ENCODE measurements around the gene PHACTR2. TPM values are rescaled to one million over a fixed set of nuclear protein-coding genes. Genes with fewer than 3 reads are reported as not detected.

The PHACTR2 gene
- total RNA-seq, 1 experiment from 2014 or later: 27.6 TPM

GRCh38 chr6:143647191-143647590, 30.6 kb upstream of the PHACTR2 start:
- Histone ChIP-seq H3K79me2 (ENCODE audit: insufficient read depth, low read length) (no peaks in the 10 kb centered on the region), H3K36me3 (ENCODE audit: control insufficient read depth in 1 of 2, insufficient read depth in 2 of 2, low read length in 2 of 2) (no peaks in the 10 kb centered on the region), H3K27me3 (ENCODE audit: insufficient read depth, low read length) (no peaks in the 10 kb centered on the region), H3K27ac (ENCODE audit: low read depth, low read length) (no peak overlapping the region), H2AFZ (ENCODE audit: low read depth, low read length, poor library complexity, severe bottlenecking) (no peak overlapping the region), H3K9me2 (ENCODE audit: insufficient read depth) (no peaks in the 10 kb centered on the region), H3K4me1 (ENCODE audit: control insufficient read depth in 1 of 2, insufficient read depth in 2 of 2, low read length in 2 of 2) (no peaks in the 10 kb centered on the region), H3K4me3 (replicated peaks in 1 of 2; ENCODE audit: low read depth in 1 of 2, low read length in 2 of 2) (no peak overlapping the region), H3K4me2 (ENCODE audit: low read length) (no peak overlapping the region), H4K20me1 (ENCODE audit: insufficient read depth) (no peaks in the 10 kb centered on the region), H3K9me3 (ENCODE audit: control insufficient read depth in 1 of 2, insufficient read depth in 1 of 2, low read depth in 1 of 2, low read length in 2 of 2) (no peaks in the 10 kb centered on the region), H3K9ac (ENCODE audit: low read length) (no peak overlapping the region)
- CTCF ChIA-PET: no interaction called here
- DNase-seq (ENCODE audit: low read depth, low spot score) (no peak), ATAC-seq (no peak)
- RAD21 ChIA-PET (ENCODE audit: low non-redundant PET in 1 of 2, low total read pairs in 2 of 2, uncharacterized antibody in 2 of 2, unreplicated experiment in 2 of 2): no interaction called here
- intact Hi-C loops (cut with micrococcal nuclease): no loop called here
- POLR2A ChIA-PET: no interaction called here
- BruUV-seq (replicated peaks): no TSS peak
- TF ChIP-seq, protein P1, sequence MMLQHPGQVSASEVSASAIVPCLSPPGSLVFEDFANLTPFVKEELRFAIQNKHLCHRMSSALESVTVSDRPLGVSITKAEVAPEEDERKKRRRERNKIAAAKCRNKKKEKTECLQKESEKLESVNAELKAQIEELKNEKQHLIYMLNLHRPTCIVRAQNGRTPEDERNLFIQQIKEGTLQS (IDR thresholded peaks at IDR 0.05): no peak
- TF ChIP-seq EGR1 (IDR thresholded peaks at IDR 0.05; ENCODE audit: low read depth) (no peak), SP1 (IDR thresholded peaks at IDR 0.05; ENCODE audit: low read depth) (no peak), FOSL1 (IDR thresholded peaks at IDR 0.05; ENCODE audit: low read depth) (no peak), ZNF274 (IDR thresholded peaks at IDR 0.05; ENCODE audit: low read depth, low read length) (no peak), CBX3 (IDR thresholded peaks at IDR 0.05; ENCODE audit: low read depth) (no peak), ZFX (IDR thresholded peaks at IDR 0.05) (no peak), EZH2phosphoT487 (IDR thresholded peaks at IDR 0.05; ENCODE audit: borderline replicate concordance) (no peak), SRF (IDR thresholded peaks at IDR 0.05; ENCODE audit: low read depth) (no peak), JUND (IDR thresholded peaks at IDR 0.05) (no peak), SIN3A (IDR thresholded peaks at IDR 0.05; ENCODE audit: low read depth) (no peak), YY1 (IDR thresholded peaks at IDR 0.05; ENCODE audit: extremely low read depth, insufficient replicate concordance, low read depth, low read length) (no peak), ELF1 (IDR thresholded peaks at IDR 0.05; ENCODE audit: borderline replicate concordance, low read depth) (no peak), CEBPB (IDR thresholded peaks at IDR 0.05; ENCODE audit: low read depth) (no peak), POLR2A (IDR thresholded peaks at IDR 0.05; ENCODE audit: borderline replicate concordance, extremely low read depth, insufficient read depth, insufficient read length) (no peak), CTCF (IDR thresholded peaks at IDR 0.05 in 2 of 3, conservative IDR thresholded peaks at IDR 0.05 in 1 of 3; ENCODE audit: borderline replicate concordance in 1 of 3, insufficient read depth in 1 of 3, low read depth in 2 of 3, low read length in 2 of 3) (no peak), REST (IDR thresholded peaks at IDR 0.05; ENCODE audit: low read depth) (no peak), POLR2AphosphoS5 (IDR thresholded peaks at IDR 0.05; ENCODE audit: low read depth, low read length) (no peak), TCF7L2 (IDR thresholded peaks at IDR 0.05; ENCODE audit: borderline replicate concordance, extremely low read depth, insufficient read depth, insufficient read length) (no peak)
